Esophagus (tissue), 2 donors: ENCODE data around the gene KDELR1. TPM values are rescaled to one million over a fixed set of nuclear protein-coding genes. Genes with fewer than 3 reads are reported as not detected.
A peak's percentile ranks its signal among the peaks of the same experiment; 100 is the strongest.

Experiments used
- H3K27ac ChIP-seq, 2 donors: one replicate each; pipeline ENCODE4 v1.5.1; 2013; ENCODE audit warnings: low read depth in 2 of 2, mild to moderate bottlenecking in 2 of 2, inconsistent platforms in 1 of 2, low read length in 1 of 2, moderate library complexity in 1 of 2
- H3K27me3 ChIP-seq, 2 donors: one replicate each; pipeline ENCODE4 v1.6.1; 2013; ENCODE audit warnings: low read length in 2 of 2, control low read depth in 1 of 2, mild to moderate bottlenecking in 1 of 2; ENCODE audit not compliant: insufficient read depth in 2 of 2, control insufficient read depth in 1 of 2
- H3K36me3 ChIP-seq, 2 donors: one replicate each; pipeline ENCODE4 v1.6.1; 2013; ENCODE audit warnings: low read length in 1 of 2; ENCODE audit not compliant: control insufficient read depth in 2 of 2, insufficient read depth in 2 of 2
- H3K4me1 ChIP-seq, 2 donors: one replicate each; pipeline ENCODE4 v1.6.1; 2013; ENCODE audit warnings: low read length in 1 of 2; ENCODE audit not compliant: control insufficient read depth in 2 of 2, insufficient read depth in 2 of 2
- H3K4me3 ChIP-seq, 2 donors: one replicate each; pipeline ENCODE4 v1.5.1; 2013; ENCODE audit warnings: low read length in 2 of 2, mild to moderate bottlenecking in 2 of 2, low read depth in 1 of 2, moderate library complexity in 1 of 2
- H3K9me3 ChIP-seq, 2 donors: one replicate each; pipeline ENCODE4 v1.6.1; 2013; ENCODE audit warnings: mild to moderate bottlenecking in 2 of 2, low read depth in 1 of 2, low read length in 1 of 2, moderate library complexity in 1 of 2; ENCODE audit not compliant: control insufficient read depth in 2 of 2, insufficient read depth in 1 of 2
- WGBS, 2 donors: extraction: QIAGEN DNeasy Blood & Tissue Kit; methylation state at CpG; one replicate each; pipeline ENCODE4 v1.1.7; 2013; 5-methylcytosine and 5-hydroxymethylcytosine counted together
- polyA plus RNA-seq, 2 donors: library from polyadenylated mRNA; stranded (reverse); fragments of 200-250 nt; gene quantifications; one replicate each; pipeline ENCODE4 v1.2.3, GENCODE V29; 2013
- donor health status: healthy with polysubstance abuse.
- donor health status: Bipolar disorder and iron deficiency.

The KDELR1 gene
- polyA plus RNA-seq, 2 donors = 62.7 to 70.2 TPM

GRCh38 chr19:48415806-48416221 is 24.5 kb upstream of the KDELR1 start:
- Histone ChIP-seq H3K4me1 (no peaks in the 10 kb centered on the region), H3K27ac (no peak overlapping the region), H3K9me3 (no peaks in the 10 kb centered on the region), H3K36me3 (no peaks in the 10 kb centered on the region), H3K4me3 (peak overlapping the region in 1 of 2 donors; percentile 13), H3K27me3 (peaks cover 0 to 3% of the 10 kb centered on the region in 2 donors)
- WGBS, 2 donors = 40 to 43% methylated on average over 30 of the region's 30 CpGs

DNA sequence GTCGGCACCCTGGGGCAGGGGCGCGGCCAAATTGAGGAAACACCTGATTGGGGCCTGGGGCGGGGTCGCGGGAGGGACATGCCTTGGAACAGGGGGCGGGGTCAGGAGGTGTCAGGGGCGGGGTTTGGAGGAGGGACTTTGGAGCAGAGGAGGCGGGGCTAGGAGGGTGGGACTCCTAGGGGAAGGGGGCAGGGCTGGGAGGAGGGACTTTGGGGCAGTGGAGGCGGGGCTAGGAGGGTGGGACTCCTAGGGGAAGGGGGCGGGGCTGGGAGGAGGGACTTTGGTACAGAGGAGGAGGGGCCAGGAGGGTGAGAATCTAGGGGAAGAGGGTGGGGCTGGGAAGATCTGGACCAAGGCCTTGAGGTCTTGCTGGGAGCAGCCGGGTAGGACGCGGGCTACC is 24.0 kb upstream of the KDELR1 start:
- H3K4me1 ChIP-seq = no peaks in the 10 kb centered on the region
- H3K27me3 ChIP-seq = peaks cover 0 to 3% of the 10 kb centered on the region in 2 donors
- no peak overlapping the region for H3K27ac ChIP-seq
- no peaks in the 10 kb centered on the region for H3K36me3 ChIP-seq
- 8 to 14% methylated on average over 9 to 14 of the region's 14 CpGs for WGBS, 2 donors
- H3K4me3 ChIP-seq = peak overlapping the region in 1 of 2 donors; percentile 13
- no peaks in the 10 kb centered on the region for H3K9me3 ChIP-seq

- no peaks in the 10 kb centered on the region for H3K4me1 ChIP-seq
- no peaks in the 10 kb centered on the region for H3K9me3 ChIP-seq
- no peak overlapping the region for H3K4me3 ChIP-seq
- H3K27me3 ChIP-seq = peaks cover 0 to 3% of the 10 kb centered on the region in 2 donors
- no peaks in the 10 kb centered on the region for H3K36me3 ChIP-seq
- H3K27ac ChIP-seq = no peak overlapping the region
- WGBS, 2 donors = 39 to 40% methylated on average over 24 of the region's 24 CpGs
Measured at GRCh38 chr19:48413879-48414587, 22.7 kb upstream of the KDELR1 start.

DNA sequence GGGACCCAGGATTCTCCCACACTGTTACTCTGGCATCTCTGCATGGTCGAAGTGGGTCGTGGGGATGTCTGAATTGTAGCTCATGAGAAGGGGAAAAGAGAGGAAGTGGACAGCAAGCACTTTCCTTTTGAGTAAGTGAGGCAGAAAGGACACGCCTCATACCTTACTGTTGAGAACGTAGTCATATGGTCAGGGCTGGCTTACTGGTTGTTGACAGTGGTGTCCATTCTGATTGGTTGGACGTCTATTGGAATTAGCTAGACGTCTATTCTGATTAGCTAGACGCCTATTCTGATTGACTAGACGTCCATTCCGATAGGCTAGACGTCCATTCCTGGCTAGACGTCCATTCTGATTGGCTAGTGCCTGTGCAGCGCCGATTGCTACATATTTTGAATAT is 14.5 kb upstream of the KDELR1 start:
- no peaks in the 10 kb centered on the region for H3K4me1 ChIP-seq
- WGBS, 2 donors = 76 to 78% methylated on average over 13 of the region's 13 CpGs
- no peak overlapping the region for H3K27ac ChIP-seq
- no peaks in the 10 kb centered on the region for H3K36me3 ChIP-seq
- H3K9me3 ChIP-seq = peaks cover 0 to 4% of the 10 kb centered on the region in 2 donors
- no peaks in the 10 kb centered on the region for H3K27me3 ChIP-seq
- no peak overlapping the region for H3K4me3 ChIP-seq

DNA sequence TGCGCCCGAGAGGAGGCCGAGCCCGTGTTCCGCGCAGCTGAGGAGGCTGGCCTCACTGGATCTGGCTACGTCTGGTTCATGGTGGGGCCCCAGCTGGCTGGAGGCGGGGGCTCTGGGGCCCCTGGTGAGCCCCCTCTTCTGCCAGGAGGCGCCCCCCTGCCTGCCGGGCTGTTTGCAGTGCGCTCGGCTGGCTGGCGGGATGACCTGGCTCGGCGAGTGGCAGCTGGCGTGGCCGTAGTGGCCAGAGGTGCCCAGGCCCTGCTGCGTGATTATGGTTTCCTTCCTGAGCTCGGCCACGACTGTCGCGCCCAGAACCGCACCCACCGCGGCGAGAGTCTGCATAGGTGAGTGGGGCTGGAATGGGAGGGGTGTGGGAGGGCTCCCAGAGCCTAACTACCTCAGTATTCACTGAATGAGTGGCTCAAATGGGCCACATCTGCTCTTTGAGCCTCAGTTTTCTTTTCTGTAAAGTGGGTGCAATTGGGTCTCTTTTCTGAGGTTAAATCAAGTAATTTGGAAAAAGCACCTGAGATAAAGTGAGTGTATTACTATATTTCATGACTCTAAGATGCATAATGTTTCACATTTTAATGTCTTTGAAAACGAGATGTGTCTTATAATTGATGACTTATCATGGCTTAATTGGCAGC is 13.8 kb upstream of the KDELR1 start:
- Histone ChIP-seq H3K27ac (no peak overlapping the region), H3K4me1 (no peaks in the 10 kb centered on the region), H3K36me3 (no peaks in the 10 kb centered on the region), H3K9me3 (peaks cover 0 to 4% of the 10 kb centered on the region in 2 donors), H3K27me3 (no peaks in the 10 kb centered on the region), H3K4me3 (no peak overlapping the region)
- 90 to 94% methylated on average over 27 of the region's 27 CpGs for WGBS, 2 donors

DNA sequence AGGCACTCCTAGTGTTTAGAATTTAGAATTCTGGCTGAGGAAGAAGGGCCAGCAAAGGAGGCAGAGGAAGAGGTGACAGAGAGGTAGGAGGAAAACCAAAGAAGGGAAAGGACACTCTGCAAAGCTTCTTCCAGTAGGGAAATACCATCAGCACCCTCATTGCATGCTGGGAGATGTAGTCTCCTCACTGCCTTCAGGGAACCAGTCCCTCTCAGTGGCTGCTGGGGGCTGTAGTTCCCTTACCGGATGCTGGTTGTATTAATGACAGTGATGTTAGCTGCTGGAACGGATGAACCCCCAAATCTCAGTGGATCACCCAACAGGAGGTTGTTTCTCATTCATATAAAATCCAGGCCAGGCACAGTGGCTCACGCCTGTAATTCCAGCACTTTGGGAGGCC is 12.3 kb upstream of the KDELR1 start:
- 37 to 44% methylated on average over 3 of the region's 3 CpGs for WGBS, 2 donors
- Histone ChIP-seq H3K9me3 (peaks cover 0 to 4% of the 10 kb centered on the region in 2 donors), H3K27ac (no peak overlapping the region), H3K4me3 (no peak overlapping the region), H3K4me1 (no peaks in the 10 kb centered on the region), H3K27me3 (no peaks in the 10 kb centered on the region), H3K36me3 (no peaks in the 10 kb centered on the region)

- Histone ChIP-seq H3K27ac (no peak overlapping the region), H3K27me3 (no peaks in the 10 kb centered on the region), H3K4me3 (no peak overlapping the region), H3K9me3 (peaks cover 0 to 4% of the 10 kb centered on the region in 2 donors), H3K36me3 (no peaks in the 10 kb centered on the region), H3K4me1 (peaks cover 0 to 9% of the 10 kb centered on the region in 2 donors)
- 67 to 73% methylated on average over 5 of the region's 5 CpGs for WGBS, 2 donors
Measured at GRCh38 chr19:48401287-48401686, 9.9 kb upstream of the KDELR1 start.

GRCh38 chr19:48400018-48400742 is 8.8 kb upstream of the KDELR1 start:
- Histone ChIP-seq H3K36me3 (no peaks in the 10 kb centered on the region), H3K27me3 (peaks cover 0 to 3% of the 10 kb centered on the region in 2 donors), H3K4me1 (peaks cover 0 to 9% of the 10 kb centered on the region in 2 donors), H3K9me3 (no peaks in the 10 kb centered on the region), H3K4me3 (no peak overlapping the region), H3K27ac (peak overlapping the region in 1 of 2 donors; percentile 35)
- 41 to 49% methylated on average over 14 of the region's 14 CpGs for WGBS, 2 donors

- Histone ChIP-seq H3K9me3 (no peaks in the 10 kb centered on the region), H3K4me3 (peak overlapping the region; percentile 44 to 52), H3K27ac (peak overlapping the region; percentile 22 to 65), H3K4me1 (peaks cover under 1 to 17% of the 10 kb centered on the region in 2 donors), H3K27me3 (peaks cover 0 to 16% of the 10 kb centered on the region in 2 donors), H3K36me3 (no peaks in the 10 kb centered on the region)
- WGBS, 2 donors = 7 to 8% methylated on average over 75 to 104 of the region's 104 CpGs
Measured at GRCh38 chr19:48398375-48399235, 7.3 kb upstream of the KDELR1 start.
